Subcutaneous abdominal adipose tissue (tissue), 5 donors: ENCODE results near the gene STAU1.

ENCODE experiments used
- H3K27ac ChIP-seq: one replicate; pipeline ENCODE4 v1.7.0; 2013; ENCODE audit warnings: low read depth, mild to moderate bottlenecking, inconsistent platforms, low read length, moderate library complexity
- H3K27me3 ChIP-seq, 5 donors: one replicate each; pipeline ENCODE4 v1.7.0; 2013; ENCODE audit warnings: low read length in 5 of 5, inconsistent platforms in 1 of 5; ENCODE audit not compliant: control insufficient read depth in 5 of 5, insufficient read depth in 4 of 5
- H3K36me3 ChIP-seq, 5 donors: one replicate each; pipeline ENCODE4 v1.7.0; 2013; ENCODE audit warnings: low read length in 5 of 5; ENCODE audit not compliant: control insufficient read depth in 5 of 5, insufficient read depth in 5 of 5
- H3K4me1 ChIP-seq, 5 donors: one replicate each; pipeline ENCODE4 v1.7.0; 2013; ENCODE audit warnings: low read length in 5 of 5, mild to moderate bottlenecking in 3 of 5, moderate library complexity in 1 of 5; ENCODE audit not compliant: control insufficient read depth in 5 of 5, insufficient read depth in 5 of 5
- H3K4me3 ChIP-seq, 5 donors: one replicate each; pipeline ENCODE4 v1.7.0; 2013; ENCODE audit warnings: low read length in 5 of 5, low read depth in 1 of 5
- H3K9ac ChIP-seq, 5 donors: one replicate each; pipeline ENCODE4 v1.7.0; 2013; ENCODE audit warnings: low read length in 5 of 5, mild to moderate bottlenecking in 4 of 5, moderate library complexity in 3 of 5
- H3K9me3 ChIP-seq, 5 donors: one replicate each; pipeline ENCODE4 v1.7.0; 2013; ENCODE audit warnings: low read length in 5 of 5; ENCODE audit not compliant: control insufficient read depth in 5 of 5
- donor health status: healthy.
- donor health status: healthy.
- donor health status: healthy.
- donor health status: healthy.
- donor health status: healthy.

STAU1 gene

GRCh38 chr20:49151436-49151835 lies 36.7 kb downstream of the STAU1 start:
- H3K27me3 ChIP-seq, result no peaks in the 10 kb centered on the region
- H3K4me1 ChIP-seq, result no peaks in the 10 kb centered on the region
- peaks cover 12 to 49% (median 37%) of the 10 kb centered on the region in 5 donors for H3K36me3 ChIP-seq
- no peak overlapping the region for H3K4me3 ChIP-seq
- no peak overlapping the region for H3K9ac ChIP-seq
- no peak overlapping the region for H3K27ac ChIP-seq
- no peaks in the 10 kb centered on the region for H3K9me3 ChIP-seq

DNA sequence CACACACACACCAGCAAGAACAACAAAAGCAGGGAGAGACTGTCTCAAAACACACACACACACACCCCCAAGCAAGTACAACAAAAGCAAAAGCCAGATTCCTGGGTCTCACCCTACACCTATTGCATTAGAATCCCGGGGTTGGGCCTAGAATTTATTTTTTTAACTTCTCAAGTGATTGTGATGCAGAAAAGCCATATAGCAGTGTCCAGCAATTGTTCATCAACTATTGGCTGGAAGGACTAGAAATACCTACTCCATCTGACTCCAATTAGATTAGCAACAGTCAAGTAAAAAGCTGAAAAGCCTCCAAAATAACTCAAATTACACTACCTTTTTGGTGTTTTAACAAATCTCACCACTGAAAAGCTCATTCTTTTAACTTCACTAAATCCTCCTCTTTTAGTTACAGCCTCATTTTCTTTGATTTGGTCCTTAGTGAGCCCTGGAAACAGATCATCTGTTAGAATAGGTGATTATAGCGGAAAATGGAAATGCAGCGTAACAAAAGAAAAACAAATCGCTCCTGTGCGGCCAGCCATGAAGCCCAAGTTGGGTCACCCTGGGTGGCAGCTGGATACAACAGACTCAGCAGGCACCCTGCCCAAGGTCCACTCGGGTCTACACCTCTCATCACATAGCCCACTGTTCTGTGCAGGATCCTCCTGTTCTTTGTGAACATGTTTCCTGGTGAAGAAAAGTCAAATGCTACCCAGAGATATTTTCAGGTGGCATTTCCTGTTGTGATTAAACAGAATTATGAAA lies 38.7 kb downstream of the STAU1 start:
- H3K9me3 ChIP-seq, result no peaks in the 10 kb centered on the region
- H3K36me3 ChIP-seq, result peaks cover 14 to 56% (median 39%) of the 10 kb centered on the region in 5 donors

GRCh38 chr20:49148601-49149000 lies 39.5 kb downstream of the STAU1 start:
- Histone ChIP-seq H3K27me3 (no peaks in the 10 kb centered on the region), H3K9me3 (no peaks in the 10 kb centered on the region), H3K36me3 (peaks cover 21 to 65% (median 45%) of the 10 kb centered on the region in 5 donors), H3K4me1 (no peaks in the 10 kb centered on the region), H3K9ac (no peak overlapping the region), H3K27ac (no peak overlapping the region), H3K4me3 (no peak overlapping the region)

More for the DNA sequence above, 38.7 kb downstream of the STAU1 start:
- H3K27ac ChIP-seq, result no peak overlapping the region
- H3K4me3 ChIP-seq, result no peak overlapping the region
- no peak overlapping the region for H3K9ac ChIP-seq
- H3K27me3 ChIP-seq, result no peaks in the 10 kb centered on the region
- no peaks in the 10 kb centered on the region for H3K4me1 ChIP-seq

- Histone ChIP-seq H3K27me3 (no peaks in the 10 kb centered on the region), H3K9me3 (no peaks in the 10 kb centered on the region), H3K4me3 (no peak overlapping the region), H3K27ac (no peak overlapping the region), H3K36me3 (peaks cover 21 to 70% (median 51%) of the 10 kb centered on the region in 5 donors), H3K9ac (no peak overlapping the region), H3K4me1 (no peaks in the 10 kb centered on the region)
These were observed 40.8 kb downstream of the STAU1 start for GRCh38 chr20:49147296-49147695.

GRCh38 chr20:49146442-49147225 lies 41.5 kb downstream of the STAU1 start:
- Histone ChIP-seq H3K4me1 (no peaks in the 10 kb centered on the region), H3K9ac (no peak overlapping the region), H3K9me3 (no peaks in the 10 kb centered on the region), H3K27me3 (no peaks in the 10 kb centered on the region), H3K36me3 (peaks cover 16 to 64% (median 51%) of the 10 kb centered on the region in 5 donors), H3K4me3 (no peak overlapping the region), H3K27ac (no peak overlapping the region)

GRCh38 chr20:49140834-49141233 lies 47.3 kb downstream of the STAU1 start:
- Histone ChIP-seq H3K4me3 (no peak overlapping the region), H3K27me3 (no peaks in the 10 kb centered on the region), H3K4me1 (peaks cover 0 to 2% (median 0%) of the 10 kb centered on the region in 5 donors), H3K36me3 (peaks cover 8 to 29% (median 16%) of the 10 kb centered on the region in 5 donors), H3K27ac (no peak overlapping the region), H3K9ac (no peak overlapping the region), H3K9me3 (no peaks in the 10 kb centered on the region)

DNA sequence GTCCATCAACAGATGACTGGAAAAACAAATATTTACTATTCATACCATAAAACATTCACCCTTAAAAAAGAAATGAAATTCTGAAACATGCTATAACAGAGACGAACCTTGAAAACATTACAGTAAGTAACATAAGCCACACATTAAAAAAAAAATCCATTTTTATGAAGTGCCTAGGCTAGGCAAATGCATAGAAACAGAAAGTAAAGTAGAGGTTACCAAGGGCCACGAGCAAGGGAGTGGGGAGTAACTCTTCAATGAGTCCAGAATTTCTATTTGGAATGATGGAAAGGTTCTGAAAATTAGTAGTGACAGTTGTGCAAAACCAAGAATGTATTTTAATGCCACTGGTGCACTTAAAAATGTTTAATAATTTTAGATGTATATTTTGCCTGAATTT lies 47.7 kb downstream of the STAU1 start:
- Histone ChIP-seq H3K27ac (no peak overlapping the region), H3K36me3 (peaks cover 6 to 29% (median 19%) of the 10 kb centered on the region in 5 donors), H3K9ac (no peak overlapping the region), H3K9me3 (no peaks in the 10 kb centered on the region), H3K27me3 (no peaks in the 10 kb centered on the region), H3K4me1 (peaks cover 0 to 2% (median 0%) of the 10 kb centered on the region in 5 donors), H3K4me3 (no peak overlapping the region)

GRCh38 chr20:49138431-49138830 lies 49.7 kb downstream of the STAU1 start:
- H3K4me1 ChIP-seq, result peaks cover 0 to 2% (median 0%) of the 10 kb centered on the region in 5 donors
- no peak overlapping the region for H3K27ac ChIP-seq
- no peaks in the 10 kb centered on the region for H3K9me3 ChIP-seq
- no peak overlapping the region for H3K4me3 ChIP-seq
- H3K9ac ChIP-seq, result no peak overlapping the region
- no peaks in the 10 kb centered on the region for H3K27me3 ChIP-seq
- H3K36me3 ChIP-seq, result peaks cover 6 to 35% (median 20%) of the 10 kb centered on the region in 5 donors

GRCh38 chr20:49136817-49137571 lies 51.1 kb downstream of the STAU1 start:
- H3K4me1 ChIP-seq, result peaks cover 0 to 4% (median 0%) of the 10 kb centered on the region in 5 donors
- H3K9me3 ChIP-seq, result no peaks in the 10 kb centered on the region
- H3K27me3 ChIP-seq, result no peaks in the 10 kb centered on the region
- H3K9ac ChIP-seq, result no peak overlapping the region
- no peak overlapping the region for H3K4me3 ChIP-seq
- no peak overlapping the region for H3K27ac ChIP-seq
- H3K36me3 ChIP-seq, result peaks cover 6 to 36% (median 19%) of the 10 kb centered on the region in 5 donors
